Measurements from ENCODE around the gene TSEN15.

DNA sequence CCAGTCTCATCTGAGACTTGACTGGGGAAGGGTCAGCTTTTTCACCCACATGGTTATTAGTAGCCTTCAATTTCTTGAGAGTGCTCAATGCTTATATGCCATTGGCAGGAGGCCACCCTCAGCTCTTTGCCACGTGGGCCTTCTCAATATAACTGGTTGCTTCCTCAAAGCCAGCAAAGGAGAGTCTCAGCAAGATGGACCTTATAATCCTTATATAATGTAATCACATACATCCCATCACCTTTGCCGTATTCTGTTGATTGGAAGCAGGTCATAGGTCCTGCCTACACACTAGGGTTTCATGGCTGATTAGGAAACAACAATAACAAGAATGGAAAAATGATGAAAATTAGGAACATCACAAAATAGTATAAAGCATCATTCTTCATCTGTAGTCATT, 22.9 kb downstream of the TSEN15 start:
- TF ChIP-seq JUNB (IDR thresholded peaks at IDR 0.05): no peak
- TF ChIP-seq EP300 (IDR thresholded peaks at IDR 0.05): no peak
- TF ChIP-seq CHD4 (IDR thresholded peaks at IDR 0.05; ENCODE audit: borderline replicate concordance): no peak
- TF ChIP-seq CTCF (IDR thresholded peaks at IDR 0.05): no peak
- TF ChIP-seq POLR2A (IDR thresholded peaks at IDR 0.05; ENCODE audit: low read length): no peak
- no peak for TF ChIP-seq SMC3 (IDR thresholded peaks at IDR 0.05)
- no peak for TF ChIP-seq POLR2AphosphoS2 (conservative IDR thresholded peaks at IDR 0.05; ENCODE audit: low read length)
- no peak for TF ChIP-seq HDAC2 (IDR thresholded peaks at IDR 0.05)
- no peak for TF ChIP-seq NPAS2 (CRISPR knock-in tag; IDR thresholded peaks at IDR 0.05; ENCODE audit: borderline replicate concordance)
- TF ChIP-seq, protein P1, sequence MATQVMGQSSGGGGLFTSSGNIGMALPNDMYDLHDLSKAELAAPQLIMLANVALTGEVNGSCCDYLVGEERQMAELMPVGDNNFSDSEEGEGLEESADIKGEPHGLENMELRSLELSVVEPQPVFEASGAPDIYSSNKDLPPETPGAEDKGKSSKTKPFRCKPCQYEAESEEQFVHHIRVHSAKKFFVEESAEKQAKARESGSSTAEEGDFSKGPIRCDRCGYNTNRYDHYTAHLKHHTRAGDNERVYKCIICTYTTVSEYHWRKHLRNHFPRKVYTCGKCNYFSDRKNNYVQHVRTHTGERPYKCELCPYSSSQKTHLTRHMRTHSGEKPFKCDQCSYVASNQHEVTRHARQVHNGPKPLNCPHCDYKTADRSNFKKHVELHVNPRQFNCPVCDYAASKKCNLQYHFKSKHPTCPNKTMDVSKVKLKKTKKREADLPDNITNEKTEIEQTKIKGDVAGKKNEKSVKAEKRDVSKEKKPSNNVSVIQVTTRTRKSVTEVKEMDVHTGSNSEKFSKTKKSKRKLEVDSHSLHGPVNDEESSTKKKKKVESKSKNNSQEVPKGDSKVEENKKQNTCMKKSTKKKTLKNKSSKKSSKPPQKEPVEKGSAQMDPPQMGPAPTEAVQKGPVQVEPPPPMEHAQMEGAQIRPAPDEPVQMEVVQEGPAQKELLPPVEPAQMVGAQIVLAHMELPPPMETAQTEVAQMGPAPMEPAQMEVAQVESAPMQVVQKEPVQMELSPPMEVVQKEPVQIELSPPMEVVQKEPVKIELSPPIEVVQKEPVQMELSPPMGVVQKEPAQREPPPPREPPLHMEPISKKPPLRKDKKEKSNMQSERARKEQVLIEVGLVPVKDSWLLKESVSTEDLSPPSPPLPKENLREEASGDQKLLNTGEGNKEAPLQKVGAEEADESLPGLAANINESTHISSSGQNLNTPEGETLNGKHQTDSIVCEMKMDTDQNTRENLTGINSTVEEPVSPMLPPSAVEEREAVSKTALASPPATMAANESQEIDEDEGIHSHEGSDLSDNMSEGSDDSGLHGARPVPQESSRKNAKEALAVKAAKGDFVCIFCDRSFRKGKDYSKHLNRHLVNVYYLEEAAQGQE (IDR thresholded peaks at IDR 0.05): no peak
- no peak for TF ChIP-seq RFX5 (IDR thresholded peaks at IDR 0.05)
- TF ChIP-seq HOXB5 (CRISPR knock-in tag; IDR thresholded peaks at IDR 0.05): no peak
- TF ChIP-seq, protein P2, sequence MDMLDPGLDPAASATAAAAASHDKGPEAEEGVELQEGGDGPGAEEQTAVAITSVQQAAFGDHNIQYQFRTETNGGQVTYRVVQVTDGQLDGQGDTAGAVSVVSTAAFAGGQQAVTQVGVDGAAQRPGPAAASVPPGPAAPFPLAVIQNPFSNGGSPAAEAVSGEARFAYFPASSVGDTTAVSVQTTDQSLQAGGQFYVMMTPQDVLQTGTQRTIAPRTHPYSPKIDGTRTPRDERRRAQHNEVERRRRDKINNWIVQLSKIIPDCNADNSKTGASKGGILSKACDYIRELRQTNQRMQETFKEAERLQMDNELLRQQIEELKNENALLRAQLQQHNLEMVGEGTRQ (IDR thresholded peaks at IDR 0.05): no peak
- TF ChIP-seq CEBPB (IDR thresholded peaks at IDR 0.05): no peak
